Uterus (tissue), 4 donors: ENCODE results near the gene HOOK2. TPM values are rescaled to one million over a fixed set of nuclear protein-coding genes. Genes with fewer than 3 reads are reported as not detected.
"Not testable (repeated sequence)": the region's sequence is repeated elsewhere in the genome, so short reads cannot be mapped to it uniquely, and the experiment has no call there.

Experiments used
- DNase-seq, 2 donors: peaks; one replicate each; pipeline ENCODE4 v3.0.0-alpha.2; 2019 to 2020
- H3K27ac ChIP-seq, 2 donors: fragments of 200-600 bp; sonication (generic); 1 replicate in 1 of 2; 2 replicates in 1 of 2; pipeline ENCODE4 v1.5.1; 2016 to 2018
- H3K27me3 ChIP-seq, 2 donors: fragments of 200-600 bp; sonication (generic); one replicate each; pipeline ENCODE4 v1.5.1; 2018 to 2019; ENCODE audit warnings: control low read depth in 1 of 2
- H3K36me3 ChIP-seq, 2 donors: fragments of 200-600 bp; sonication (generic); one replicate each; pipeline ENCODE4 v1.5.1; 2019; ENCODE audit warnings: control low read depth in 1 of 2
- H3K4me1 ChIP-seq, 2 donors: fragments of 200-600 bp; sonication (generic); one replicate each; pipeline ENCODE4 v1.5.1; 2018 to 2019; ENCODE audit warnings: control low read depth in 1 of 2
- H3K4me3 ChIP-seq, 2 donors: fragments of 200-600 bp; sonication (generic); 1 replicate in 1 of 2; 2 replicates in 1 of 2; pipeline ENCODE4 v1.5.1; 2018 to 2019; ENCODE audit warnings: mild to moderate bottlenecking in 1 of 2
- H3K9me3 ChIP-seq, 2 donors: fragments of 200-600 bp; sonication (generic); one replicate each; pipeline ENCODE4 v1.5.1; 2019; ENCODE audit warnings: control low read depth in 1 of 2
- POLR2A ChIP-seq, 2 donors: fragments of 450-650 bp; IDR thresholded peaks; one replicate each; pipeline ENCODE4 v1.6.1; 2016; ENCODE audit warnings: antibody characterized with exemption in 2 of 2, mild to moderate bottlenecking in 1 of 2, moderate library complexity in 1 of 2
- intact Hi-C: fragments of 100-400 bp; cut with DNase I; formaldehyde crosslinking; loops from one replicate; pipeline ENCODE4 v1.15.1; 2023; ENCODE audit warnings: low total_unique reads
- total RNA-seq, 4 donors: library from RNA; depleted of rRNA in 3 of 4; stranded (reverse); fragments of >200 nt in 3 of 4; gene quantifications; one replicate each; pipeline versions ENCODE4 v1.1.0 to v1.2.4, GENCODE V29; 2014 to 2023
- TF ChIP-seq, protein P1 (sequence below), 4 experiments: fragments of 200-600 bp in 2 of 4; fragments of 450-650 bp in 2 of 4; sonication (generic) in 2 of 4; IDR thresholded peaks; one replicate each; pipeline ENCODE4 v1.5.1; 2016 to 2019; ENCODE audit warnings: antibody characterized with exemption in 4 of 4, mild to moderate bottlenecking in 2 of 4, moderate library complexity in 1 of 4
- donor health status: DM: yes; HTN: yes; CAD: no.

The HOOK2 gene
- total RNA-seq, 4 donors from 2014 or later, result 0.59 to 37.5 (median 14.0) TPM

DNA sequence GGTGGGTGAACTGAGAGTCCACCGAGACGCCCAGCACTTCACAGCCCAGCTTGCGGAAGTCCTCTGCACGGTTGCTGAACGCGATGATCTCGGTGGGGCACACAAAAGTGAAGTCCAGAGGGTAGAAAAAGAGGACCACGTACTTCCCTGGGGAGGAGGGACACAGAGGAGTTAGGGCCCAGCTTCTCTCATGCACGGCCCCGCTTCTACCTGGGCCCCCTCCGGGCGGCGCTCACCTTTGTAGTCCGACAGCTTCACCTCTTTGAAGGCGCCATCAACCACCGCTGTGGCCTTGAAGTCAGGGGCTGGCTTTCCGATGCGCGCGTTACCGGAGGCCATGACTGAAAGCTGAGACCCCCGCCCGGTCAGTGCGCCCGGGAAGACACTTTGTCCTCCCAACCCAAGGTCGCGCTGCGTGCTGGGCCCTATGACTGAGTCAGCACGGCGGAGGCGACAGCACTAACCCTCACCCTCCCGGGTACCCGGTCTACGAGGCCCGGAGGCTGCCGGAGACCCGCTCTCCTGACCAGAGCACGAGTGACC is 25.6 kb upstream of the HOOK2 start:
- Histone ChIP-seq H3K4me1 (peaks cover 0 to 8% of the 10 kb centered on the region in 2 donors), H3K27me3 (no peaks in the 10 kb centered on the region), H3K4me3 (peak overlapping the region; percentile 55 to 84), H3K9me3 (no peaks in the 10 kb centered on the region), H3K36me3 (no peaks in the 10 kb centered on the region), H3K27ac (peak overlapping the region; percentile 56 to 86)
- no peak for DNase-seq
- intact Hi-C loops, result loop anchor here (5.0 kb wide), 1 partner anchor 34 kb away; no protein-coding TSS in a partner anchor
- TF ChIP-seq, protein P1, sequence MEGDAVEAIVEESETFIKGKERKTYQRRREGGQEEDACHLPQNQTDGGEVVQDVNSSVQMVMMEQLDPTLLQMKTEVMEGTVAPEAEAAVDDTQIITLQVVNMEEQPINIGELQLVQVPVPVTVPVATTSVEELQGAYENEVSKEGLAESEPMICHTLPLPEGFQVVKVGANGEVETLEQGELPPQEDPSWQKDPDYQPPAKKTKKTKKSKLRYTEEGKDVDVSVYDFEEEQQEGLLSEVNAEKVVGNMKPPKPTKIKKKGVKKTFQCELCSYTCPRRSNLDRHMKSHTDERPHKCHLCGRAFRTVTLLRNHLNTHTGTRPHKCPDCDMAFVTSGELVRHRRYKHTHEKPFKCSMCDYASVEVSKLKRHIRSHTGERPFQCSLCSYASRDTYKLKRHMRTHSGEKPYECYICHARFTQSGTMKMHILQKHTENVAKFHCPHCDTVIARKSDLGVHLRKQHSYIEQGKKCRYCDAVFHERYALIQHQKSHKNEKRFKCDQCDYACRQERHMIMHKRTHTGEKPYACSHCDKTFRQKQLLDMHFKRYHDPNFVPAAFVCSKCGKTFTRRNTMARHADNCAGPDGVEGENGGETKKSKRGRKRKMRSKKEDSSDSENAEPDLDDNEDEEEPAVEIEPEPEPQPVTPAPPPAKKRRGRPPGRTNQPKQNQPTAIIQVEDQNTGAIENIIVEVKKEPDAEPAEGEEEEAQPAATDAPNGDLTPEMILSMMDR (IDR thresholded peaks at IDR 0.05), result no peak
- TF ChIP-seq POLR2A (IDR thresholded peaks at IDR 0.05), result no peak

DNA sequence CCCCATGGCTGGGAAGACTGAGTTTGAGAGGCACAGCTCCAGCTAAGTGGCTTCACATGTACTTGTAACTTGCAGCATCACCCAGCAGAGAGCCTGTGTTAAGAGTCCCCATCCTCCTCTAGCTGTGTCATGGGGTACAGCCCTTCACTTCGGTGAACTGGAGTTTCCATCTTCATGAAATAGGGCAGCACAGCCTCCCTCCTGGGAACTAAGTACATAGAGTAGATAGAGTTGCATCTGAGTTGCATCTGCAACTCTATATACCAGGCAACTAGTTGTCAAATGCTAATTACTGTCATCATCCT is 25.1 kb upstream of the HOOK2 start:
- H3K4me1 ChIP-seq, result peaks cover 0 to 8% of the 10 kb centered on the region in 2 donors
- intact Hi-C loops, result loop anchor here (5.0 kb wide), 1 partner anchor 33 kb away; no protein-coding TSS in a partner anchor
- H3K36me3 ChIP-seq, result no peaks in the 10 kb centered on the region
- H3K9me3 ChIP-seq, result no peaks in the 10 kb centered on the region
- no peaks in the 10 kb centered on the region for H3K27me3 ChIP-seq
- peak overlapping the region; percentile 56 to 86 for H3K27ac ChIP-seq
- DNase-seq, result no peak
- H3K4me3 ChIP-seq, result peak overlapping the region in 1 of 2 donors; percentile 84
- no peak for TF ChIP-seq POLR2A (IDR thresholded peaks at IDR 0.05)
- TF ChIP-seq, protein P1 (IDR thresholded peaks at IDR 0.05), result no peak

DNA sequence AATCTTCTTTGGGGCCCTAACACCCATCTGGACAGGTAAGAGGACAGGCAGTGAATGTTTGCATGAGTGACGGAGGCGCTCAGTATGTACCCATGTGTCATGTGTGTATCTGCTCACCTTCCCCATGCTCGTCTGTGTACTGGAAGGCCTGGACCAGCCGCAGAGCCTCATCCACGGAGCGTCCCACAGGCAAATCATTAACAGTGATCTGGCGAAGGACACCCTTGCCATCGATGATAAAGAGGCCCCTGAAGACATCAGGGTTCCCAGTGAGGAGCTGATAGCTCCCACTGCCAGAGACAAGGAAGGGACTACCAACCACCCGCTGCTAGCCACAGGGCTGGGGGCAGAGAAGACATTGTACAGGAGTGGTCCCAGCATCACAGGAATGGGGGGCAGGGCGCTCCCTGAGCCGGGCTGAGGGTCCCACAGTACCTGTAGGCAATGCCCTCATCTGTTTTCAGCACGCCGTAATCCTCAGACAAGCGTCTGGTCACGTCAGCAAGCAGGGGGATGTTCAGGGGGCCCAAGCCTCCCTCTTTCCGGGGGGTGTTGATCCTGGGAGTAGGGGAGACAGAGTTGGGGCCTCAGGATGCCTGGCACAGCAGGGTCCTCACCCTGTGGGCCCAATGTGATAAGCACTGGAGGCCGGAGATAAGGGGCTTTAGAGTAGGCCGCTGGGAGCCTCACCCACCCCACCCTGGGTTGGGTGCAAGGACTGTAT is 24.6 kb upstream of the HOOK2 start:
- Histone ChIP-seq H3K4me1 (peaks cover 0 to 8% of the 10 kb centered on the region in 2 donors), H3K27ac (no peak overlapping the region), H3K36me3 (no peaks in the 10 kb centered on the region), H3K27me3 (no peaks in the 10 kb centered on the region), H3K9me3 (no peaks in the 10 kb centered on the region), H3K4me3 (no peak overlapping the region)
- no peak for DNase-seq
- intact Hi-C loops, result loop anchor here (2.0 to 5.0 kb wide), 2 partner anchors 33 to 47 kb away; no protein-coding TSS in a partner anchor
- TF ChIP-seq POLR2A (IDR thresholded peaks at IDR 0.05), result no peak
- TF ChIP-seq, protein P1 (IDR thresholded peaks at IDR 0.05), result no peak

DNA sequence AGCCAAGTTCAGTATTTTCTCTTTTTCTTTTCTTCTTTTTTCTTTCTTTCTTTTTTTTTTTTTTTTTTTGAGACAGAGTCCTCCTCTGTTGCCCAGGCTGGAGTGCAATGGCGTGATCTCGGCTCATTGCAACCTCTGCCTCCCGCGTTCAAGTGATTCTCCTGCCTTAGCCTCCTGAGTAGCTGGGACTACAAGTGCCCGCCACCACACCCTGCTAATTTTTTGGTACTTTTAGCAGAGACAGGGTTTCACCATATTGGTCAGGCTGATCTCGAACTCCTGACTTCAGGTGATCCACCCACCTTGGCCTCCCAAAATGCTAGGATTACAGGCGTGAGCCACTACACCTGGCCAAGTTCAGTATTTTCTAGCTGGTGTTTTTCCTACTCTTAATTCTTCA is 22.3 kb upstream of the HOOK2 start:
- not testable (repeated sequence) for DNase-seq, H3K9me3 ChIP-seq, H3K4me1 ChIP-seq, H3K27ac ChIP-seq, H3K4me3 ChIP-seq, H3K27me3 ChIP-seq, H3K36me3 ChIP-seq
- intact Hi-C loops, result loop anchor here (2.0 kb wide), 1 partner anchor 49 kb away; no protein-coding TSS in a partner anchor

DNA sequence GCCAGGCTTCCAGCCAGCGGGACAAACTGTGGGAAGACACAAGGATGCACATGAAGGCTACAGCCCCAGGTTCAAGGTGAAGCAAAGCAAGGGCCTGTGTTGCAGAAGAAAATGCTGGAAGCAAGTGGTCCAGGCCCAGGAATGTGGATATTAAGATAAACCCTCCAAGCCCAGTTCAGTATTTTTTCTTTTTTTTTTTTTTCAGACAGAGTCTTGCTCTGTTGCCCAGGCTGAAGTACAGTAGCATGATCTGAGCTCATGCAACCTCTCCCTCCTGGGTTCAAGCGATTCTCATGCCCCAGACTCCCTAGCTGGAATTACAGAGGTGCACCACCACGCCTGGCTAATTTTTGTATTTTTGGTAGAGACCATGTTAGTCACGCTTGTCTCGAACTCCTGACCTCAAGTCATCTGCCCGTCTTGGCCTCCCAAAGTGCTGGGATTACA is 21.8 kb upstream of the HOOK2 start:
- intact Hi-C loops, result no loop called here
- Histone ChIP-seq H3K27ac (no peak overlapping the region), H3K9me3 (no peaks in the 10 kb centered on the region), H3K27me3 (no peaks in the 10 kb centered on the region), H3K4me3 (no peak overlapping the region), H3K36me3 (no peaks in the 10 kb centered on the region), H3K4me1 (peaks cover 0 to 8% of the 10 kb centered on the region in 2 donors)
- no peak for DNase-seq
- TF ChIP-seq POLR2A (IDR thresholded peaks at IDR 0.05), result no peak
- TF ChIP-seq, protein P1 (IDR thresholded peaks at IDR 0.05), result no peak
